Ishikawa (cell line): ENCODE measurements around the gene EYS.

ENCODE experiments used
- CEBPB ChIP-seq: IDR thresholded peaks from 2 replicates; pipeline ENCODE4 v1.6.1; 2012
- CREB1 ChIP-seq: IDR thresholded peaks from 2 replicates; pipeline ENCODE4 v1.6.1; 2012; ENCODE audit warnings: low read depth
- EGR1 ChIP-seq: IDR thresholded peaks from 2 replicates; pipeline ENCODE4 v1.6.1; 2012
- EP300 ChIP-seq: IDR thresholded peaks from 2 replicates; pipeline ENCODE4 v1.6.1; 2012; ENCODE audit warnings: borderline replicate concordance
- FOXM1 ChIP-seq: IDR thresholded peaks from 2 replicates; pipeline ENCODE4 v1.6.1; 2012; ENCODE audit warnings: low read depth, borderline replicate concordance
- NFIC ChIP-seq: IDR thresholded peaks from 2 replicates; pipeline ENCODE4 v1.6.1; 2012
- RAD21 ChIP-seq: IDR thresholded peaks from 2 replicates; pipeline ENCODE4 v1.6.1; 2012; ENCODE audit warnings: low read depth
- TAF1 ChIP-seq: IDR thresholded peaks from 2 replicates; pipeline ENCODE4 v1.6.1; 2012; ENCODE audit warnings: low read depth, mild to moderate bottlenecking
- TCF12 ChIP-seq: IDR thresholded peaks from 2 replicates; pipeline ENCODE4 v1.6.1; 2012; ENCODE audit warnings: low read depth
- TEAD4 ChIP-seq: IDR thresholded peaks from 2 replicates; pipeline ENCODE4 v1.6.1; 2012
- YY1 ChIP-seq: IDR thresholded peaks from 2 replicates; pipeline ENCODE4 v1.6.1; 2012; ENCODE audit warnings: low read depth
- ZBTB7A ChIP-seq: IDR thresholded peaks from 2 replicates; pipeline ENCODE4 v1.6.1; 2012; ENCODE audit warnings: low read depth
- TF ChIP-seq, protein P1 (sequence below): IDR thresholded peaks from 2 replicates; pipeline ENCODE4 v1.6.1; 2012; ENCODE audit warnings: low read depth, mild to moderate bottlenecking
- TF ChIP-seq, protein P2 (sequence below): IDR thresholded peaks from 2 replicates; pipeline ENCODE4 v1.6.1; 2012
- TF ChIP-seq, protein P3 (sequence below): IDR thresholded peaks from 2 replicates; pipeline ENCODE4 v1.6.1; 2012

The EYS gene

DNA sequence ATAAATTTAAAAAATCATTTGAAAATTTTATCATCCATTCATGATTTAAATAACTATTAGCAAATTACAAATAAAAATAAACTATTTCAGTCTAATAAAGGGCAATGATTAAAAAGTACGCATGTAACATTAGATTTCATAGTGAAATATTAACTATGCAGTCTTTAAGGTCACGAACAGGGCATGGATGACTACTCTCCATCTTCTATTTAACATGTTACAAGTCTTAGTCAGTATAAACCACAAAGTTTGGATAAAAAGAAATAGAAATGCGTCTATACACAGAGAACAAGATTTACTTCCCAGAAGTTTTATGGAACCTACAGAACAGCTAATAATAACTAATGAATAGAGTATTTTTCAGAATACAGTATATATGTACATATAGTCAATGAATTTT lies 1016.0 kb downstream of the EYS start:
- TF ChIP-seq FOXM1 (no peak), YY1 (no peak), ZBTB7A (no peak)
- TF ChIP-seq, protein P1, sequence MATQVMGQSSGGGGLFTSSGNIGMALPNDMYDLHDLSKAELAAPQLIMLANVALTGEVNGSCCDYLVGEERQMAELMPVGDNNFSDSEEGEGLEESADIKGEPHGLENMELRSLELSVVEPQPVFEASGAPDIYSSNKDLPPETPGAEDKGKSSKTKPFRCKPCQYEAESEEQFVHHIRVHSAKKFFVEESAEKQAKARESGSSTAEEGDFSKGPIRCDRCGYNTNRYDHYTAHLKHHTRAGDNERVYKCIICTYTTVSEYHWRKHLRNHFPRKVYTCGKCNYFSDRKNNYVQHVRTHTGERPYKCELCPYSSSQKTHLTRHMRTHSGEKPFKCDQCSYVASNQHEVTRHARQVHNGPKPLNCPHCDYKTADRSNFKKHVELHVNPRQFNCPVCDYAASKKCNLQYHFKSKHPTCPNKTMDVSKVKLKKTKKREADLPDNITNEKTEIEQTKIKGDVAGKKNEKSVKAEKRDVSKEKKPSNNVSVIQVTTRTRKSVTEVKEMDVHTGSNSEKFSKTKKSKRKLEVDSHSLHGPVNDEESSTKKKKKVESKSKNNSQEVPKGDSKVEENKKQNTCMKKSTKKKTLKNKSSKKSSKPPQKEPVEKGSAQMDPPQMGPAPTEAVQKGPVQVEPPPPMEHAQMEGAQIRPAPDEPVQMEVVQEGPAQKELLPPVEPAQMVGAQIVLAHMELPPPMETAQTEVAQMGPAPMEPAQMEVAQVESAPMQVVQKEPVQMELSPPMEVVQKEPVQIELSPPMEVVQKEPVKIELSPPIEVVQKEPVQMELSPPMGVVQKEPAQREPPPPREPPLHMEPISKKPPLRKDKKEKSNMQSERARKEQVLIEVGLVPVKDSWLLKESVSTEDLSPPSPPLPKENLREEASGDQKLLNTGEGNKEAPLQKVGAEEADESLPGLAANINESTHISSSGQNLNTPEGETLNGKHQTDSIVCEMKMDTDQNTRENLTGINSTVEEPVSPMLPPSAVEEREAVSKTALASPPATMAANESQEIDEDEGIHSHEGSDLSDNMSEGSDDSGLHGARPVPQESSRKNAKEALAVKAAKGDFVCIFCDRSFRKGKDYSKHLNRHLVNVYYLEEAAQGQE = no peak
- TF ChIP-seq, protein P2, sequence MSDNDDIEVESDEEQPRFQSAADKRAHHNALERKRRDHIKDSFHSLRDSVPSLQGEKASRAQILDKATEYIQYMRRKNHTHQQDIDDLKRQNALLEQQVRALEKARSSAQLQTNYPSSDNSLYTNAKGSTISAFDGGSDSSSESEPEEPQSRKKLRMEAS = no peak
- TF ChIP-seq, protein P3, sequence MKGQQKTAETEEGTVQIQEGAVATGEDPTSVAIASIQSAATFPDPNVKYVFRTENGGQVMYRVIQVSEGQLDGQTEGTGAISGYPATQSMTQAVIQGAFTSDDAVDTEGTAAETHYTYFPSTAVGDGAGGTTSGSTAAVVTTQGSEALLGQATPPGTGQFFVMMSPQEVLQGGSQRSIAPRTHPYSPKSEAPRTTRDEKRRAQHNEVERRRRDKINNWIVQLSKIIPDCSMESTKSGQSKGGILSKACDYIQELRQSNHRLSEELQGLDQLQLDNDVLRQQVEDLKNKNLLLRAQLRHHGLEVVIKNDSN = no peak

DNA sequence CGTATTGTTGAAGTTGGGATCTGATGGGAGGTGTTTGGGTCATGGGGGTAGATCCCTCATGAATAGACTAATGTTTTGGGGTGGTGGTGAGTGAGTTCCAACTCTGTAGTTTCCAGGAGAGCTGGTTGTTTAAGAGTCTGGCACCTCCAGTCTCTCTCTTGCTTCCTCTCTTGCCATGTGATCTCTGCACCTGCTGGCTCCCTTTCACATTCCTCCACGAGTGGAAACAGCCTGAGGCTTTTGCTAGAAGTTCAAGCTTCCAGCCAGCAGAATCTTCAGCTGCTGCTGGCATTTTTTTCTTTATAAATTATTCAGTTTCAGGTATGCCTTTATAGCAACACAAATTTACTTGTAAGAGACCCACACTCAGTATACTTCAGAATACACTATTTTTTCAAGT lies 1021.6 kb downstream of the EYS start:
- TF ChIP-seq FOXM1 (no peak), YY1 (no peak), CEBPB (no peak), ZBTB7A (no peak), TEAD4 (no peak)
- TF ChIP-seq, protein P1 = no peak
- TF ChIP-seq, protein P3 = no peak

DNA sequence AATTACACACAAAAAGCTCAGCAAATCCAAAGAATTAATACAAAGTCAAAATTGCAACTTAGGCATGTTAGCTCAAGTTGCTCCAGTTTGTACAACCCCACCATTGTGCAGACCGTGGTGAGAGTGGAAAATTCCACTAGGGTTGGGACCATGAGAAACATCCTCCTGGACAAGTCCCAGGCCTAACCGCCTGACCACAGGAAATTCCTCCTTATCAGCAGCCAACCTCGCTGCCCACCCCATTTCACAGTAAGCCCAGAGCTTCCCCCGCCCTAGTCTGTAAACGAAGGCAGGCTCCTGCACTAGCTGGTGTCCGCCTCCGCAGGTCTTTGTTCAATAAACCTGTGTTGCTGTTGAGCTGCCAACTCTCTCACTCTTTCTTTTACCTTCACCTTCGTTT lies 1023.3 kb downstream of the EYS start:
- no peak for TF ChIP-seq CEBPB
- no peak for TF ChIP-seq YY1
- TF ChIP-seq ZBTB7A = no peak
- TF ChIP-seq EP300 = no peak
- TF ChIP-seq TCF12 = no peak
- no peak for TF ChIP-seq RAD21
- TF ChIP-seq, protein P3 = no peak
- TF ChIP-seq CREB1 = no peak
- TF ChIP-seq EGR1 = no peak

DNA sequence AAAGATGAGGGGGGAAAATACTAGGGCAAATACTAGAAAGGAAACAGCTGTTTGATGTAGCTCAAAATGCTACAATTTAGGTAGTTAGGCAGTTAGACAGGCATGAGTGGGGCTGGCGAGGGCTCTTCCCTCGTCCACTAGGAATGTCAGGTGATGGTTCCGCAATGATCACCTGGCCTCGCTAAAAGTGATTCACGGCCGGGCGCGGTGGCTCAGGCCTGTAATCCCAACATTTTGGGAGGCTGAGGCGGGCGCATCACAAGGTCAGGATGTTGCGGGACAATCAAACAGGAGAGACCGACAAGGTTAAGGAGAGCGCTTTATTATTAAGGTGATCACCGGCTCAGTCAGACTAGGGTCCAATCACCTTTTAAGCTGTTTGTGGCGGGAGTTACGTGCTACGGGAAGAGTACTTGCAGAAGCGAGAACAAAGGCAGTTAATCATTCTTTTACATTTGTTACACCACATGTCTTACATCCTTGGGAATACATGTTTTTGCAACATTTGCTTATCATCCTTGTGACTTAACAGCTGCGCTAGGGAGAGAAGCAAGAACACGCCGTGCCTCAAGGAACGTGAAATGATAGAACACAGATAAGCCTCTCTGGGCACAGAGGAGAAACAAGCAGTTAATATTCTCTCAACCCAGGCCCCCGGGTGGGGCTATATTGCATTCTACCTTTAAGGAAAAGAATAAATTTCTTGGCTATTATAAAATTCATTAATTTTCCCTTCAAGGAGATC lies 1025.4 kb downstream of the EYS start:
- TF ChIP-seq, protein P2 = no peak

DNA sequence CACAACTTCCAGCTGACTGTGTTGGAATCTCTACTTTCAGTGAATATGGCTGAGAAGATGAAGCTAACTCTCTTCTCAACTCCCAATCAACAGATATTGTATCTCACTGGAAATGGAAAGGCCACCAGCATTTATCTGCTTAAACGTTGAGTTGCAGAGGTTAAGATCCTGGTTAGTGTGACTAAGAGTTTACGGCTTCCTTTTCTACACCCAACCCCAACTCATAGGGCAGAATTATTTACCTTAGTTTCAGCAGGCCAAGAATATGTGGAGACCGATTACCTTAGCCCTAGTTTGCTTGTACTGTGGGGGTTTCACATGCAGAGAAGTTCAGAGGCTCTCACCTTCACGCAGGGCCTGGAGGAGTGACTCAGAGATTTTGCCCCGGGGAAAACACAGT lies 1026.6 kb downstream of the EYS start:
- TF ChIP-seq ZBTB7A (no peak), TEAD4 (no peak), TAF1 (no peak), FOXM1 (no peak), YY1 (no peak), TCF12 (no peak), CEBPB (no peak), NFIC (no peak), EGR1 (no peak), CREB1 (no peak), RAD21 (no peak), EP300 (no peak)
- TF ChIP-seq, protein P2 = no peak
- TF ChIP-seq, protein P3 = no peak
- TF ChIP-seq, protein P1 = no peak
